Right lobe of liver (tissue), 6 donors: ENCODE measurements around the gene SPATS2L. TPM values are rescaled to one million over a fixed set of nuclear protein-coding genes. Genes with fewer than 3 reads are reported as not detected.

Source experiments
- ATAC-seq, 4 donors: fragments of 200-7000 bp; cut with Tn5 transposase; one replicate each; pipeline ENCODE4 v1.9.1; 2020; ENCODE audit warnings: mild to moderate bottlenecking in 4 of 4, moderate library complexity in 4 of 4
- DNase-seq, 3 donors: peaks; one replicate each; pipeline ENCODE4 v3.0.0-alpha.2; 2020
- H3K27ac ChIP-seq, 3 donors: fragments of 200-600 bp; one replicate each; pipeline ENCODE4 v1.8.0; 2022
- H3K27me3 ChIP-seq, 2 donors: fragments of 200-600 bp; one replicate each; pipeline ENCODE4 v1.8.0; 2022
- H3K36me3 ChIP-seq, 4 donors: fragments of 200-600 bp; sonication (generic) in 1 of 4; one replicate each; pipeline versions ENCODE4 v1.5.1 to v1.8.0; 2017 to 2022; ENCODE audit warnings: control low read depth in 1 of 4
- H3K4me1 ChIP-seq, 4 donors: fragments of 200-600 bp; sonication (generic) in 1 of 4; one replicate each; pipeline versions ENCODE4 v1.5.1 to v1.8.0; 2017 to 2022; ENCODE audit warnings: control low read depth in 1 of 4
- H3K4me3 ChIP-seq, 3 donors: fragments of 200-600 bp; one replicate each; pipeline ENCODE4 v1.8.0; 2022
- H3K9me3 ChIP-seq, 4 donors: fragments of 200-600 bp; sonication (generic) in 1 of 4; one replicate each; pipeline versions ENCODE4 v1.5.1 to v1.8.0; 2017 to 2022; ENCODE audit warnings: control low read depth in 1 of 4
- CTCF ChIP-seq, 4 donors: fragments of 200-600 bp in 3 of 4; fragments of 450-650 bp in 1 of 4; IDR thresholded peaks; one replicate each; pipeline versions ENCODE4 v1.5.1 to v1.8.0; 2016 to 2022; ENCODE audit warnings: antibody characterized with exemption in 4 of 4, mild to moderate bottlenecking in 2 of 4
- POLR2A ChIP-seq: fragments of 450-650 bp; IDR thresholded peaks from one replicate; pipeline ENCODE4 v1.6.1; 2017; ENCODE audit warnings: antibody characterized with exemption, mild to moderate bottlenecking
- WGBS: methylation state at CpG from one replicate; pipeline ENCODE4 v1.1.6; 2018; ENCODE audit warnings: low coverage, low lambda C conversion rate; ENCODE audit not compliant: insufficient coverage; ENCODE audit errors: missing lambda C conversion rate; 5-methylcytosine and 5-hydroxymethylcytosine counted together
- intact Hi-C, 2 donors: fragments of 100-400 bp; cut with DNase I; formaldehyde crosslinking; loops; one replicate each; pipeline versions ENCODE4 v1.11.2 to v1.14.1; 2022
- total RNA-seq, 6 experiments: library from RNA; depleted of rRNA in 2 of 6; stranded (reverse); fragments of >200 nt in 2 of 6; fragmentation: NEBNext Ultra II Directional in 3 of 6; extraction: Animal tissue kit (Norgen Biotek cat#: 25700) in 3 of 6; gene quantifications; one replicate each; pipeline versions ENCODE4 v1.1.0 to v1.2.4, GENCODE V29; 2016 to 2023
- donor health status: DM: no; HTN: yes; CAD: no.
- donor health status: DM: no; HTN: no; CAD: no.
- donor health status: DM: no; HTN: no; CAD: no.
- donor health status: DM: no; HTN: yes; CAD: no.
- donor health status: DM: no; HTN: yes; CAD: no.

Gene SPATS2L
- total RNA-seq, 6 experiments from 2014 or later: 60.7 to 109 (median 72.9) TPM

DNA sequence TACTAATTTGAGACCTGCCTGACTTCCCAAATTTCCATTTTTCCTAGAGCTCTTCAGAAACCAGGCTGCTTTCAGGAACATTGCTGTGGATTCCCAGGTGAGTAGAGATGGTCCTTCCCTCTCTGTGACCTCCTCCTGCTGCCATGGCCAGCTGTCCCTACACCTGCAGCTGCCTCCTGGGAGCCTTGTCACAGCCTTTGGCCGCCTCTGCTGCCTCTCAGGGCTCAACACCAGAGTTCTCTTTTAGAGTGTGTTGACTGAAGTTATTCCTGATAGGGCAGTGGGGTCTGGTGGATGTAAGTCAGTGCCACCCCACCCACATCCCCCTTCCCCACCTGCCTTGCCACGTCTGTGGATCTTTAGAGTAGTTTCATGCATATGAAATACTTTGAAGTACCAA, 22.9 kb downstream of the SPATS2L start:
- Histone ChIP-seq H3K9me3 (no peaks in the 10 kb centered on the region), H3K36me3 (no peaks in the 10 kb centered on the region), H3K27ac (no peak overlapping the region), H3K27me3 (no peaks in the 10 kb centered on the region), H3K4me3 (no peak overlapping the region), H3K4me1 (no peaks in the 10 kb centered on the region)
- DNase-seq (no peak), ATAC-seq (peak in 2 of 4 donors; percentile 12 to 19)
- intact Hi-C loops: no loop called here
- TF ChIP-seq POLR2A (no peak), CTCF (IDR thresholded peaks at IDR 0.05) (no peak)
- 67% methylated on average over 1 of the region's 2 CpGs for WGBS

DNA sequence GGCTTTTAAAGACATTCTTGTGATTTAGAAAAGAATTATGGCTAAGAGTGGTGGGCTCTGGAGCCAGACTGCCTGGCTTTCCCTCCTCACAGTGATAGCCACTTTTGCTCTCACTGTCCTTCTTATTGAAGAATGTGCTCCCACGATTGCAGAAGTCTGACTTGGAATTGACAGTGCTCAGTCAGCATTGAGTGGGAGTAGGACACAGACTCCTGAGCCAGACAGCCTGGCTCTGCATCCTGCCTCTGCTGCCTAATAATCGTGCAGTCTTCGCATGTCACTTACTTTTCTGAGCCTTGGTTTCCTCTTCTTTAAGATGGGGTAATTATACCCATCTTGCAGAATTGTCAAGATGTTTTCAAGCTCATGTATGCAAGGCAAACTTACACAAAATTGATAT, 23.3 kb downstream of the SPATS2L start:
- H3K27me3 ChIP-seq: no peaks in the 10 kb centered on the region
- 27% methylated on average over 3 of the region's 3 CpGs for WGBS
- DNase-seq: no peak
- TF ChIP-seq CTCF (IDR thresholded peaks at IDR 0.05): no peak
- intact Hi-C loops: no loop called here
- H3K9me3 ChIP-seq: no peaks in the 10 kb centered on the region
- no peaks in the 10 kb centered on the region for H3K36me3 ChIP-seq
- no peak overlapping the region for H3K27ac ChIP-seq
- no peaks in the 10 kb centered on the region for H3K4me1 ChIP-seq
- H3K4me3 ChIP-seq: no peak overlapping the region
- peak; percentile 17 to 63 (median 57) for ATAC-seq

- WGBS: 66% methylated on average over 5 of the region's 5 CpGs
- H3K27ac ChIP-seq: no peak overlapping the region
Measured at GRCh38 chr2:200330351-200331060, 24.0 kb downstream of the SPATS2L start.

DNA sequence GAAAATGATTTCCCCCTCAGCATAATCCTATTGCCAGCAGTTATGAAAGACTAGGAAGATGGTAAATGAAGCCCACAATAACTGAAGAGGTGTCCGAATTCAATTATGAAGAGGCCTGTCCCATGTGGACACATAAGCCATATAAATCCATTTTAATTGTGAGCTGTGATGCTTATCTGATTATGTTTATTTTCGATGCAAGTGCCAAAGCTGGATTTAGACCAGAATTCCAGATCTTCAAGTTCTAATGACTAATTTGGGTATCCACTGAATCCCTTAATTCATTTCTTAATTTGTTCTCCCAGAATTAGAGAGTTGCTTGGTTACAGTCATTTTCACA, 24.5 kb downstream of the SPATS2L start:
- peaks cover 0 to 12% (median 2%) of the 10 kb centered on the region in 4 donors for H3K4me1 ChIP-seq
- H3K36me3 ChIP-seq: no peaks in the 10 kb centered on the region
- no peak for DNase-seq
- intact Hi-C loops: no loop called here
- no peak overlapping the region for H3K4me3 ChIP-seq
- H3K27me3 ChIP-seq: no peaks in the 10 kb centered on the region
- TF ChIP-seq POLR2A (no peak), CTCF (IDR thresholded peaks at IDR 0.05) (no peak)
- H3K9me3 ChIP-seq: no peaks in the 10 kb centered on the region
- WGBS: 93% methylated on average over 2 of the region's 2 CpGs
- ATAC-seq: no peak
- no peak overlapping the region for H3K27ac ChIP-seq

More at GRCh38 chr2:200330351-200331060, 24.0 kb downstream of the SPATS2L start:
- H3K4me1 ChIP-seq: peaks cover 0 to 6% (median under 1%) of the 10 kb centered on the region in 4 donors
- H3K36me3 ChIP-seq: no peaks in the 10 kb centered on the region
- DNase-seq: no peak
- H3K27me3 ChIP-seq: no peaks in the 10 kb centered on the region
- no peak for ATAC-seq
- intact Hi-C loops: no loop called here
- no peaks in the 10 kb centered on the region for H3K9me3 ChIP-seq
- no peak for TF ChIP-seq CTCF (IDR thresholded peaks at IDR 0.05)
- TF ChIP-seq POLR2A: no peak
- H3K4me3 ChIP-seq: no peak overlapping the region
